Esophagus mucosa (tissue), 1 donor: ENCODE measurements around the gene TMEM222. TPM values are rescaled to one million over a fixed set of nuclear protein-coding genes. Genes with fewer than 3 reads are reported as not detected.
A peak's percentile ranks its signal among the peaks of the same experiment; 100 is the strongest.

ENCODE experiments used
- ATAC-seq: fragments of 200-7000 bp; cut with Tn5 transposase; one replicate; pipeline ENCODE4 v1.9.1; 2020
- total RNA-seq: library from RNA; stranded (reverse); gene quantifications from one replicate; pipeline ENCODE4 v1.2.4, GENCODE V29; 2023
- donor health status: DM: yes; HTN: yes; CAD: no.

TMEM222 gene
- total RNA-seq, 1 donor from 2014 or later: 38.6 TPM

GRCh38 chr1:27360159-27361043, 38.4 kb downstream of the TMEM222 start:
- ATAC-seq: no peak

- no peak for ATAC-seq
Measured at GRCh38 chr1:27361044-27361402, 39.1 kb downstream of the TMEM222 start.

GRCh38 chr1:27361553-27361952, 39.6 kb downstream of the TMEM222 start:
- no peak for ATAC-seq

GRCh38 chr1:27363766-27364695, 42.1 kb downstream of the TMEM222 start:
- no peak for ATAC-seq

- peak; percentile 16 for ATAC-seq
Measured at GRCh38 chr1:27364696-27365371, 42.9 kb downstream of the TMEM222 start.

GRCh38 chr1:27365372-27366112, 43.6 kb downstream of the TMEM222 start:
- ATAC-seq: peak; percentile 77

- ATAC-seq: peak; percentile 59
Measured at GRCh38 chr1:27366113-27366410, 44.1 kb downstream of the TMEM222 start.

- ATAC-seq: peak; percentile 74
Measured at GRCh38 chr1:27366411-27367159, 44.6 kb downstream of the TMEM222 start, which contains the start of gene MAP3K6. Gene MAP3K6 (minus strand): TSS chr1:27366961. CDS start chr1:27366597, 364 bp downstream.

- peak; percentile 0 for ATAC-seq
Measured at GRCh38 chr1:27367160-27367650, 45.2 kb downstream of the TMEM222 start.

- ATAC-seq: no peak
Measured at GRCh38 chr1:27368869-27369582, 47.1 kb downstream of the TMEM222 start.

- ATAC-seq: no peak
Measured at GRCh38 chr1:27372022-27372807, 50.3 kb downstream of the TMEM222 start.

- peak; percentile 30 for ATAC-seq
Measured at GRCh38 chr1:27372808-27373690, 51.1 kb downstream of the TMEM222 start.

- no peak for ATAC-seq
Measured at GRCh38 chr1:27374362-27375086, 52.6 kb downstream of the TMEM222 start, which contains the start of gene FCN3. Gene FCN3 (minus strand): TSS chr1:27374824. CDS start chr1:27374818, 6 bp downstream.

- no peak for ATAC-seq
Measured at GRCh38 chr1:27377760-27378495, 56.0 kb downstream of the TMEM222 start.

- ATAC-seq: peak; percentile 59
Measured at GRCh38 chr1:27379564-27380122, 57.7 kb downstream of the TMEM222 start.

GRCh38 chr1:27380224-27380623, 58.3 kb downstream of the TMEM222 start:
- ATAC-seq: peak; percentile 1
